HepG2 (cell line): ENCODE results near the gene GALK2. TPM values are rescaled to one million over a fixed set of nuclear protein-coding genes. Genes with fewer than 3 reads are reported as not detected.

ENCODE experiments used
- ASH2L ChIP-seq: fragments of 300-600, 200-600 bp; sonication (generic); IDR thresholded peaks from 2 replicates; pipeline ENCODE4 v1.7.0; 2017; ENCODE audit warnings: low read depth, mild to moderate bottlenecking, moderate library complexity, mixed read lengths, low read length; ENCODE audit not compliant: insufficient read length
- MBD4 ChIP-seq: IDR thresholded peaks from 2 replicates; pipeline ENCODE4 v1.6.1; 2012; ENCODE audit warnings: low read length, inconsistent platforms, borderline replicate concordance
- MYNN ChIP-seq: sonication (generic); formaldehyde crosslinking; IDR thresholded peaks from 2 replicates; pipeline ENCODE4 v1.4.0; 2020; ENCODE audit warnings: mild to moderate bottlenecking, low read depth, missing genetic modification reagents
- SMAD1 ChIP-seq: sonication (generic); formaldehyde crosslinking; IDR thresholded peaks from 2 replicates; pipeline ENCODE4 v1.4.0; 2020; ENCODE audit warnings: missing genetic modification reagents, low read depth, mild to moderate bottlenecking, borderline replicate concordance
- SMYD3 ChIP-seq: sonication (generic); formaldehyde crosslinking; IDR thresholded peaks from 2 replicates; pipeline ENCODE4 v1.8.1; 2023; ENCODE audit warnings: mild to moderate bottlenecking, missing genetic modification reagents
- ZKSCAN1 ChIP-seq: fragments of 150-350 bp; IDR thresholded peaks from 2 replicates; pipeline ENCODE4 v1.6.1; 2014; ENCODE audit warnings: low read length
- ZNF101 ChIP-seq: sonication (generic); formaldehyde crosslinking; IDR thresholded peaks from 2 replicates; pipeline ENCODE4 v1.4.0; 2020; ENCODE audit warnings: mild to moderate bottlenecking, low read depth, missing genetic modification reagents, borderline replicate concordance
- ZNF253 ChIP-seq: sonication (generic); formaldehyde crosslinking; IDR thresholded peaks from 2 replicates; pipeline ENCODE4 v1.8.0; 2022; ENCODE audit warnings: mild to moderate bottlenecking, missing genetic modification reagents, borderline replicate concordance
- ZNF264 ChIP-seq: sonication (generic); formaldehyde crosslinking; IDR thresholded peaks from 2 replicates; pipeline ENCODE4 v1.4.0; 2020; ENCODE audit warnings: missing genetic modification reagents
- ZNF274 ChIP-seq: sonication (generic); formaldehyde crosslinking; IDR thresholded peaks from 2 replicates; pipeline ENCODE4 v1.5.1; 2020; ENCODE audit warnings: mild to moderate bottlenecking, missing genetic modification reagents
- ZNF496 ChIP-seq: sonication (generic); formaldehyde crosslinking; IDR thresholded peaks from 2 replicates; pipeline ENCODE4 v1.8.1; 2023; ENCODE audit warnings: mild to moderate bottlenecking, moderate library complexity, missing genetic modification reagents; ENCODE audit not compliant: insufficient replicate concordance
- ZNF558 ChIP-seq: sonication (generic); formaldehyde crosslinking; IDR thresholded peaks from 2 replicates; pipeline ENCODE4 v1.9.0; 2022; ENCODE audit warnings: mild to moderate bottlenecking, missing genetic modification reagents, borderline replicate concordance
- ZNF644 ChIP-seq: IDR thresholded peaks from 2 replicates; pipeline ENCODE4 v1.6.1; 2016; ENCODE audit warnings: low read depth
- ZSCAN12 ChIP-seq: sonication (generic); formaldehyde crosslinking; IDR thresholded peaks from 2 replicates; pipeline ENCODE4 v1.9.0; 2021; ENCODE audit warnings: mild to moderate bottlenecking, missing genetic modification reagents
- polyA plus RNA-seq, 8 experiments: library from polyadenylated mRNA; depleted of rRNA in 3 of 8; stranded (reverse) in 7 of 8; unstranded in 1 of 8; fragments of >200 nt; fragmentation: Illumina TruSeq in 4 of 8; extraction: Trizol in 4 of 8; gene quantifications; 2 replicates each; pipeline versions ENCODE4 v1.2.1 to v1.2.3, GENCODE V29; 2011 to 2016; ENCODE audit warnings: low read depth in 4 of 8, missing spikeins in 1 of 8, mixed read lengths in 1 of 8; ENCODE audit not compliant: insufficient read depth in 1 of 8
- total RNA-seq, 5 experiments: library from RNA; depleted of rRNA; stranded (reverse); fragments of >200 nt; fragmentation: Illumina TruSeq; extraction: Trizol; gene quantifications; 2 replicates each; pipeline ENCODE4 v1.2.3, GENCODE V29; 2016; ENCODE audit warnings: low read depth in 1 of 5
- TF ChIP-seq, protein P1 (sequence below), 2 experiments: IDR thresholded peaks; 2 replicates each; pipeline ENCODE4 v1.6.1; 2011 to 2012; ENCODE audit warnings: low read length in 2 of 2, borderline replicate concordance in 1 of 2, low read depth in 1 of 2, mild to moderate bottlenecking in 1 of 2, moderate library complexity in 1 of 2
- TF ChIP-seq, protein P2 (sequence below): sonication (generic); formaldehyde crosslinking; IDR thresholded peaks from 2 replicates; pipeline ENCODE4 v1.8.1; 2023; ENCODE audit warnings: missing genetic modification reagents, mild to moderate bottlenecking, borderline replicate concordance
- TF ChIP-seq, protein P3 (sequence below): sonication (generic); formaldehyde crosslinking; IDR thresholded peaks from 2 replicates; pipeline ENCODE4 v1.4.0; 2020; ENCODE audit warnings: mild to moderate bottlenecking, missing genetic modification reagents
- TF ChIP-seq, protein P4 (sequence below): sonication (generic); formaldehyde crosslinking; IDR thresholded peaks from 2 replicates; pipeline ENCODE4 v1.4.0; 2020; ENCODE audit warnings: missing genetic modification reagents; ENCODE audit errors: not compliant biosample characterization
- TF ChIP-seq, protein P5 (sequence below): sonication (generic); formaldehyde crosslinking; IDR thresholded peaks from 2 replicates; pipeline ENCODE4 v1.5.0; 2020; ENCODE audit warnings: mild to moderate bottlenecking, low read depth, missing genetic modification reagents, borderline replicate concordance
- TF ChIP-seq, protein P6 (sequence below): sonication (generic); formaldehyde crosslinking; IDR thresholded peaks from 2 replicates; pipeline ENCODE4 v1.5.0; 2020; ENCODE audit warnings: missing genetic modification reagents

GALK2 gene
- total and polyA plus RNA-seq, 2 of the 13 experiments (the other 11 are each of a cell fraction or from before 2014, with no cell fraction given), result 17.6 to 32.8 TPM

DNA sequence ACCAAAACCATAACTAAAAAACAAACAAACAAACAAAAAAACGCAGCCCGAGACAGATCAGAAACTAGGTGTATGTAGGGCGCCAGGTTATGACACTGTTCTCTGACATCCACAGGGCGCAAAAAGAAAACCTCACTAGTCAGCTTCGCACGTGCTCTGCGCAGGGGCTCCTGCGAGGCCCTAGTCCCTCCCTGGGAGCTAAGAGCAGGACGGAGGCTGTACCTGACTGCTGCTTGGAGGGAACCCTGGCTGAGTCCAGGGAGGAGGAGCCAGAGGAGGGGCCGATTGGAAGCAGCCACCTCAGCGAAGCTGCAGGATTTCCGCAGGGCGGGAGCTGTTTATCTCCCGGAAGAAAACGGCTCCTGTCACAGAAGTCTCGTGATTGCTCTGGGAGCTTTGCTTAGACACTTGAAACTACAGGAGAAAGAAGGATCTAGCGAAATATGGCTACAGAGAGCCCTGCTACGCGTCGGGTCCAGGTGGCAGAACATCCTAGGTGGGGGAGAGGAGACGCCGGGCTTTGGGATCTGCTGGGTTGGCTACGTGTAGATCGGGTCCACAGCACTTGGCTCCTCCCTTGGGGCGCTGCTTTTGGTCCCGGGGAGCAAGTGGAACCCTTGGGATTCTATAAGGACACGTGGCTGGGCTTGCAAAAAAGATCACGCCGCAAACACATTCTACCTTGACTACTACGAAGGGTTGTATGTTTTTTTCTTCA lies at the start of gene GALK2 (continued):
- TF ChIP-seq, protein P1, sequence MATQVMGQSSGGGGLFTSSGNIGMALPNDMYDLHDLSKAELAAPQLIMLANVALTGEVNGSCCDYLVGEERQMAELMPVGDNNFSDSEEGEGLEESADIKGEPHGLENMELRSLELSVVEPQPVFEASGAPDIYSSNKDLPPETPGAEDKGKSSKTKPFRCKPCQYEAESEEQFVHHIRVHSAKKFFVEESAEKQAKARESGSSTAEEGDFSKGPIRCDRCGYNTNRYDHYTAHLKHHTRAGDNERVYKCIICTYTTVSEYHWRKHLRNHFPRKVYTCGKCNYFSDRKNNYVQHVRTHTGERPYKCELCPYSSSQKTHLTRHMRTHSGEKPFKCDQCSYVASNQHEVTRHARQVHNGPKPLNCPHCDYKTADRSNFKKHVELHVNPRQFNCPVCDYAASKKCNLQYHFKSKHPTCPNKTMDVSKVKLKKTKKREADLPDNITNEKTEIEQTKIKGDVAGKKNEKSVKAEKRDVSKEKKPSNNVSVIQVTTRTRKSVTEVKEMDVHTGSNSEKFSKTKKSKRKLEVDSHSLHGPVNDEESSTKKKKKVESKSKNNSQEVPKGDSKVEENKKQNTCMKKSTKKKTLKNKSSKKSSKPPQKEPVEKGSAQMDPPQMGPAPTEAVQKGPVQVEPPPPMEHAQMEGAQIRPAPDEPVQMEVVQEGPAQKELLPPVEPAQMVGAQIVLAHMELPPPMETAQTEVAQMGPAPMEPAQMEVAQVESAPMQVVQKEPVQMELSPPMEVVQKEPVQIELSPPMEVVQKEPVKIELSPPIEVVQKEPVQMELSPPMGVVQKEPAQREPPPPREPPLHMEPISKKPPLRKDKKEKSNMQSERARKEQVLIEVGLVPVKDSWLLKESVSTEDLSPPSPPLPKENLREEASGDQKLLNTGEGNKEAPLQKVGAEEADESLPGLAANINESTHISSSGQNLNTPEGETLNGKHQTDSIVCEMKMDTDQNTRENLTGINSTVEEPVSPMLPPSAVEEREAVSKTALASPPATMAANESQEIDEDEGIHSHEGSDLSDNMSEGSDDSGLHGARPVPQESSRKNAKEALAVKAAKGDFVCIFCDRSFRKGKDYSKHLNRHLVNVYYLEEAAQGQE (IDR thresholded peaks at IDR 0.05; ENCODE audit: borderline replicate concordance in 1 of 2, low read depth in 1 of 2, low read length in 2 of 2), result peak in 1 of 2 experiments; percentile 39; a peak in 1 of 4 replicates
- TF ChIP-seq, protein P2, sequence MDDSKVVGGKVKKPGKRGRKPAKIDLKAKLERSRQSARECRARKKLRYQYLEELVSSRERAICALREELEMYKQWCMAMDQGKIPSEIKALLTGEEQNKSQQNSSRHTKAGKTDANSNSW (CRISPR knock-in tag), result no peak
- TF ChIP-seq, protein P3, sequence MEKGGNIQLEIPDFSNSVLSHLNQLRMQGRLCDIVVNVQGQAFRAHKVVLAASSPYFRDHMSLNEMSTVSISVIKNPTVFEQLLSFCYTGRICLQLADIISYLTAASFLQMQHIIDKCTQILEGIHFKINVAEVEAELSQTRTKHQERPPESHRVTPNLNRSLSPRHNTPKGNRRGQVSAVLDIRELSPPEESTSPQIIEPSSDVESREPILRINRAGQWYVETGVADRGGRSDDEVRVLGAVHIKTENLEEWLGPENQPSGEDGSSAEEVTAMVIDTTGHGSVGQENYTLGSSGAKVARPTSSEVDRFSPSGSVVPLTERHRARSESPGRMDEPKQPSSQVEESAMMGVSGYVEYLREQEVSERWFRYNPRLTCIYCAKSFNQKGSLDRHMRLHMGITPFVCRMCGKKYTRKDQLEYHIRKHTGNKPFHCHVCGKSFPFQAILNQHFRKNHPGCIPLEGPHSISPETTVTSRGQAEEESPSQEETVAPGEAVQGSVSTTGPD (CRISPR knock-in tag), result no peak
- TF ChIP-seq SMAD1 (CRISPR knock-in tag) (no peak), MYNN (CRISPR knock-in tag) (no peak), ZNF264 (peak; percentile 38; the same call in 1 of the 2 replicates), ZNF644 (no peak), ZNF558 (CRISPR knock-in tag) (0 out of 2 replicates have a peak, but pooled peaks have one; percentile 70), ZNF274 (CRISPR knock-in tag) (0 out of 2 replicates have a peak, but pooled peaks have one; percentile 48), ZNF496 (CRISPR knock-in tag) (no peak), ZKSCAN1 (no peak), SMYD3 (CRISPR knock-in tag) (no peak), ZSCAN12 (CRISPR knock-in tag) (no peak), MBD4 (no peak), ZNF101 (no peak), ZNF253 (CRISPR knock-in tag) (peak; percentile 72; the same call in 1 of the 2 replicates), ASH2L (peak; percentile 87)
- TF ChIP-seq, protein P4, sequence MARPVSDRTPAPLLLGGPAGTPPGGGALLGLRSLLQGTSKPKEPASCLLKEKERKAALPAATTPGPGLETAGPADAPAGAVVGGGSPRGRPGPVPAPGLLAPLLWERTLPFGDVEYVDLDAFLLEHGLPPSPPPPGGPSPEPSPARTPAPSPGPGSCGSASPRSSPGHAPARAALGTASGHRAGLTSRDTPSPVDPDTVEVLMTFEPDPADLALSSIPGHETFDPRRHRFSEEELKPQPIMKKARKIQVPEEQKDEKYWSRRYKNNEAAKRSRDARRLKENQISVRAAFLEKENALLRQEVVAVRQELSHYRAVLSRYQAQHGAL (CRISPR knock-in tag), result no peak
- TF ChIP-seq, protein P5, sequence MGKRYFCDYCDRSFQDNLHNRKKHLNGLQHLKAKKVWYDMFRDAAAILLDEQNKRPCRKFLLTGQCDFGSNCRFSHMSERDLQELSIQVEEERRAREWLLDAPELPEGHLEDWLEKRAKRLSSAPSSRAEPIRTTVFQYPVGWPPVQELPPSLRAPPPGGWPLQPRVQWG, result no peak
- TF ChIP-seq, protein P6, sequence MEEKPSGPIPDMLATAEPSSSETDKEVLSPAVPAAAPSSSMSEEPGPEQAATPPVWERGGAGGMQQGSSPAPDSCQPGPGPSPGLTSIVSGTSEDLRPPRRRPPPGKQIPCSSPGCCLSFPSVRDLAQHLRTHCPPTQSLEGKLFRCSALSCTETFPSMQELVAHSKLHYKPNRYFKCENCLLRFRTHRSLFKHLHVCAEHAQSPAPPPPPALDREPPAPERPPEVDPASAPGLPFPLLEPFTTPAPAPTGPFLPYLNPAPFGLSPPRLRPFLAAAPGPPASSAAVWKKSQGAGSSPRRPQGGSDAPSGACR, result no peak
